A673 (cell line): ENCODE measurements around the gene GPD2.

Source experiments
- CTCF ChIP-seq: fragments of 300-800, 200-600 bp; sonication (generic); conservative IDR thresholded peaks from 2 replicates; pipeline ENCODE4 v1.5.1; 2017; ENCODE audit warnings: low read depth, mild to moderate bottlenecking, antibody characterized with exemption, low read length, moderate library complexity, mixed read lengths
- EZH2 ChIP-seq: fragments of 200-600 bp; sonication (generic); IDR thresholded peaks from 2 replicates; pipeline ENCODE4 v1.6.1; 2017; ENCODE audit warnings: borderline replicate concordance, low read depth, mild to moderate bottlenecking, mixed read lengths, antibody characterized with exemption, low read length; ENCODE audit not compliant: poor library complexity, severe bottlenecking

GRCh38 chr2:156471762-156472161 is 35.6 kb downstream of the GPD2 start:
- TF ChIP-seq EZH2, result no peak
- TF ChIP-seq CTCF, result no peak
